Measurements from ENCODE around the gene PTPRN2. TPM values are rescaled to one million over a fixed set of nuclear protein-coding genes. Genes with fewer than 3 reads are reported as not detected.

Gene PTPRN2
- total RNA-seq, 1 experiment from 2014 or later = 2.1 TPM

DNA sequence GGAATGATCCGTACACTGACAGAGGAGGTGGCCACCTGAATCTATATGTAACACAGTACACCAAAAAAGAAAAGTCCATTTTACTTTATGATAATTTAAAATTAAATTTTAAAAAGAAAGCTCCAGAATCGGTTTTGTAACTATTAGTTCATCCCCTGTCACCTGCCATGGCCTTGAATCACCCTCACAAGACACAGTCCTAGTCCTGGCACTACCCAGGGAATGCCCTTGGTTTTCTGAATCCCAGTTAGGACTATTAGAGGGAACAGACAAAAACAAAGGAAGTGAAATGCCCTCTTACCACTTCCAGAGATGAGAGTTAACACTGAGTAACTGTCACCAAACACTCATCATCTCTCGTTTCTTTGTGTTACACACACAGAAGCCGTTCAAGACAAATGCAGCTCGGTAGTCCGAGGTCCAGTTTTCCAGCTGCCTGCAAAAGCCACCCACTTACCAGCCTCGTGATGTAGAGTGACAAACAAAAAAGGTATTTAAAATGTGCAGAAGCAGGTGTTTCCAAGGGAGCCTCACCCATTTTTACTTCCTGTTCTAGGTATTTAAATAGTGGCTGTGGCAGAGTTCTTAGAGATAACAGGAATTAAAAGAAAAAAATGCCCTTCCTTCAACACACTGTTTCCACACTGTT, 6.1 kb downstream of the PTPRN2 start:
- intact Hi-C loops (cut with micrococcal nuclease) = no loop called here
- Histone ChIP-seq H3K4me3 (replicated peaks in 1 of 2; ENCODE audit: low read depth in 1 of 2, low read length in 2 of 2) (no peak overlapping the region), H3K36me3 (ENCODE audit: control insufficient read depth in 1 of 2, insufficient read depth in 2 of 2, low read length in 2 of 2) (no peaks in the 10 kb centered on the region), H3K9ac (ENCODE audit: low read length) (no peak overlapping the region), H3K4me1 (ENCODE audit: control insufficient read depth in 1 of 2, insufficient read depth in 2 of 2, low read length in 2 of 2) (no peaks in the 10 kb centered on the region), H3K27ac (ENCODE audit: low read depth, low read length) (no peak overlapping the region), H4K20me1 (ENCODE audit: insufficient read depth) (no peaks in the 10 kb centered on the region), H2AFZ (ENCODE audit: low read depth, low read length, poor library complexity, severe bottlenecking) (no peak overlapping the region), H3K27me3 (ENCODE audit: insufficient read depth, low read length) (peaks cover 15% of the 10 kb centered on the region), H3K9me3 (ENCODE audit: control insufficient read depth in 1 of 2, insufficient read depth in 1 of 2, low read depth in 1 of 2, low read length in 2 of 2) (peaks cover 7 to 10% of the 10 kb centered on the region in 2 experiments; a peak in 2 of 4 replicates), H3K9me2 (ENCODE audit: insufficient read depth) (no peaks in the 10 kb centered on the region), H3K79me2 (ENCODE audit: insufficient read depth, low read length) (no peaks in the 10 kb centered on the region), H3K4me2 (ENCODE audit: low read length) (no peak overlapping the region)
- RAD21 ChIA-PET (ENCODE audit: low non-redundant PET in 1 of 2, low total read pairs in 2 of 2, uncharacterized antibody in 2 of 2, unreplicated experiment in 2 of 2) = no interaction called here
- ATAC-seq (no peak), DNase-seq (ENCODE audit: low read depth, low spot score) (no peak)
- CTCF ChIA-PET = no interaction called here
- POLR2A ChIA-PET = no interaction called here
- no peak for TF ChIP-seq ZBTB33 (IDR thresholded peaks at IDR 0.05; ENCODE audit: extremely low read depth, insufficient replicate concordance, low read length)
- TF ChIP-seq EGR1 (IDR thresholded peaks at IDR 0.05; ENCODE audit: low read depth) = no peak
- TF ChIP-seq REST (IDR thresholded peaks at IDR 0.05; ENCODE audit: low read depth) = no peak
- TF ChIP-seq JUND (IDR thresholded peaks at IDR 0.05) = no peak
- no peak for TF ChIP-seq TCF7L2 (IDR thresholded peaks at IDR 0.05; ENCODE audit: borderline replicate concordance, extremely low read depth, insufficient read depth, insufficient read length)
- TF ChIP-seq, protein P1, sequence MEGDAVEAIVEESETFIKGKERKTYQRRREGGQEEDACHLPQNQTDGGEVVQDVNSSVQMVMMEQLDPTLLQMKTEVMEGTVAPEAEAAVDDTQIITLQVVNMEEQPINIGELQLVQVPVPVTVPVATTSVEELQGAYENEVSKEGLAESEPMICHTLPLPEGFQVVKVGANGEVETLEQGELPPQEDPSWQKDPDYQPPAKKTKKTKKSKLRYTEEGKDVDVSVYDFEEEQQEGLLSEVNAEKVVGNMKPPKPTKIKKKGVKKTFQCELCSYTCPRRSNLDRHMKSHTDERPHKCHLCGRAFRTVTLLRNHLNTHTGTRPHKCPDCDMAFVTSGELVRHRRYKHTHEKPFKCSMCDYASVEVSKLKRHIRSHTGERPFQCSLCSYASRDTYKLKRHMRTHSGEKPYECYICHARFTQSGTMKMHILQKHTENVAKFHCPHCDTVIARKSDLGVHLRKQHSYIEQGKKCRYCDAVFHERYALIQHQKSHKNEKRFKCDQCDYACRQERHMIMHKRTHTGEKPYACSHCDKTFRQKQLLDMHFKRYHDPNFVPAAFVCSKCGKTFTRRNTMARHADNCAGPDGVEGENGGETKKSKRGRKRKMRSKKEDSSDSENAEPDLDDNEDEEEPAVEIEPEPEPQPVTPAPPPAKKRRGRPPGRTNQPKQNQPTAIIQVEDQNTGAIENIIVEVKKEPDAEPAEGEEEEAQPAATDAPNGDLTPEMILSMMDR (IDR thresholded peaks at IDR 0.05 in 2 of 3, conservative IDR thresholded peaks at IDR 0.05 in 1 of 3; ENCODE audit: borderline replicate concordance in 1 of 3, insufficient read depth in 1 of 3, low read depth in 2 of 3, low read length in 2 of 3) = no peak
- TF ChIP-seq MAX (IDR thresholded peaks at IDR 0.05) = no peak
- TF ChIP-seq YY1 (IDR thresholded peaks at IDR 0.05; ENCODE audit: extremely low read depth, insufficient replicate concordance, low read depth, low read length) = no peak
- no peak for TF ChIP-seq FOSL1 (IDR thresholded peaks at IDR 0.05; ENCODE audit: low read depth)
- no peak for TF ChIP-seq RAD21 (IDR thresholded peaks at IDR 0.05; ENCODE audit: low read depth)
- no peak for TF ChIP-seq POLR2A (IDR thresholded peaks at IDR 0.05; ENCODE audit: borderline replicate concordance, extremely low read depth, insufficient read depth, insufficient read length)
- no TSS peak for BruUV-seq (replicated peaks)
